IMR-90 (cell line): ENCODE data around the gene TSACC. TPM values are rescaled to one million over a fixed set of nuclear protein-coding genes. Genes with fewer than 3 reads are reported as not detected.

Experiments
- ATAC-seq: fragments of 200-7000 bp; cut with Tn5 transposase; 2 replicates; pipeline ENCODE4 v1.9.1; 2020; ENCODE audit warnings: low read depth, mild to moderate bottlenecking, moderate library complexity
- BruUV-seq: library from RNA; stranded (reverse); fragments of 400-500 nt; replicated peaks from 2 replicates; lab custom pipeline; 2021; lab: Mats Ljungman, UMichigan
- CTCF ChIA-PET: fragments of 300-600 bp; formaldehyde crosslinking; extraction: SDS; loops from one replicate; lab custom pipeline; 2021; ENCODE audit warnings: antibody characterized with exemption; lab: Yijun Ruan, JAX
- POLR2A ChIA-PET: fragments of 300-600 bp; sonication (Branson Sonifier 250); formaldehyde crosslinking; loops from one replicate; lab custom pipeline; 2022; ENCODE audit warnings: antibody characterized with exemption; ENCODE audit not compliant: unreplicated experiment; lab: Charles Lee
- DNase-seq: peaks from one replicate; pipeline ENCODE4 v3.0.0; 2013
- H2AFZ ChIP-seq: replicated peaks from 2 replicates; pipeline ENCODE3; 2013; ENCODE audit warnings: low read length, mild to moderate bottlenecking; ENCODE audit not compliant: poor library complexity
- H2AK5ac ChIP-seq: 2 replicates; pipeline ENCODE4 v1.6.1; 2013; ENCODE audit warnings: low read depth, low read length, inconsistent platforms
- H2AK9ac ChIP-seq: replicated peaks from 2 replicates; pipeline ENCODE3; 2013; ENCODE audit warnings: mild to moderate bottlenecking, low read depth, low read length, moderate library complexity; ENCODE audit not compliant: poor library complexity
- H2BK120ac ChIP-seq: 2 replicates; pipeline ENCODE4 v1.6.1; 2013; ENCODE audit warnings: low read depth, low read length, inconsistent platforms
- H2BK15ac ChIP-seq: 3 replicates; pipeline ENCODE4 v1.6.1; 2013; ENCODE audit warnings: low read depth, low read length, inconsistent platforms
- H2BK20ac ChIP-seq: 2 replicates; pipeline ENCODE4 v1.6.1; 2013; ENCODE audit warnings: low read depth, mild to moderate bottlenecking, inconsistent platforms, low read length, moderate library complexity
- H2BK5ac ChIP-seq: 2 replicates; pipeline ENCODE4 v1.6.1; 2013; ENCODE audit warnings: mild to moderate bottlenecking, low read depth, low read length, inconsistent platforms; ENCODE audit not compliant: poor library complexity, severe bottlenecking
- H3K14ac ChIP-seq: replicated peaks from 2 replicates; pipeline ENCODE4 v1.6.1; 2013; ENCODE audit warnings: low read depth, low read length, inconsistent platforms
- H3K18ac ChIP-seq: 2 replicates; pipeline ENCODE4 v1.6.1; 2013; ENCODE audit warnings: low read depth, low read length, control low read depth
- H3K23ac ChIP-seq: 2 replicates; pipeline ENCODE4 v1.6.1; 2013; ENCODE audit warnings: low read depth, low read length, inconsistent platforms
- H3K27ac ChIP-seq: 2 replicates; pipeline ENCODE4 v1.5.1; 2013; ENCODE audit warnings: mild to moderate bottlenecking, control low read depth, low read length; ENCODE audit not compliant: insufficient read depth
- H3K27me3 ChIP-seq: 2 replicates; pipeline ENCODE4 v1.6.1; 2013; ENCODE audit warnings: low read length; ENCODE audit not compliant: control insufficient read depth, insufficient read depth
- H3K36me3 ChIP-seq: 2 replicates; pipeline ENCODE4 v1.6.1; 2013; ENCODE audit warnings: low read length, mixed read lengths; ENCODE audit not compliant: control insufficient read depth, insufficient read depth
- H3K4ac ChIP-seq: 2 replicates; pipeline ENCODE4 v1.6.1; 2013; ENCODE audit warnings: low read depth, low read length, inconsistent platforms
- H3K4me1 ChIP-seq: 2 replicates; pipeline ENCODE4 v1.6.1; 2013; ENCODE audit warnings: low read length, mixed read lengths; ENCODE audit not compliant: control insufficient read depth, insufficient read depth
- H3K4me2 ChIP-seq: 2 replicates; pipeline ENCODE4 v1.6.1; 2013; ENCODE audit warnings: low read depth, mild to moderate bottlenecking, control low read depth, low read length, moderate library complexity
- H3K4me3 ChIP-seq: 2 replicates; pipeline ENCODE4 v1.5.1; 2013; ENCODE audit warnings: low read depth, mild to moderate bottlenecking, control low read depth, low read length, moderate library complexity; ENCODE audit not compliant: insufficient read depth
- H3K56ac ChIP-seq: 2 replicates; pipeline ENCODE4 v1.6.1; 2013; ENCODE audit warnings: low read length, inconsistent platforms; ENCODE audit not compliant: insufficient read depth; ENCODE audit errors: extremely low read depth
- H3K79me1 ChIP-seq, 2 experiments: 2 replicates each; pipeline ENCODE4 v1.6.1; 2013; ENCODE audit warnings: low read length in 2 of 2, inconsistent platforms in 1 of 2, low read depth in 1 of 2
- H3K9ac ChIP-seq: 2 replicates; pipeline ENCODE4 v1.6.1; 2013; ENCODE audit warnings: low read depth, low read length, control low read depth
- H3K9me1 ChIP-seq: 2 replicates; pipeline ENCODE4 v1.6.1; 2013; ENCODE audit warnings: low read length, inconsistent platforms; ENCODE audit not compliant: insufficient read depth
- H3K9me3 ChIP-seq: 2 replicates; pipeline ENCODE4 v1.6.1; 2013; ENCODE audit warnings: low read length; ENCODE audit not compliant: control insufficient read depth, insufficient read depth
- H4K20me1 ChIP-seq: 2 replicates; pipeline ENCODE4 v1.6.1; 2013; ENCODE audit warnings: low read length, inconsistent platforms; ENCODE audit not compliant: insufficient read depth
- H4K5ac ChIP-seq: 2 replicates; pipeline ENCODE4 v1.6.1; 2013; ENCODE audit warnings: mild to moderate bottlenecking, low read depth, low read length, control low read depth
- H4K8ac ChIP-seq, 2 experiments: 2 replicates each; pipeline ENCODE4 v1.6.1; 2013; ENCODE audit warnings: low read depth in 2 of 2, low read length in 2 of 2, control low read depth in 1 of 2, inconsistent platforms in 1 of 2
- H4K91ac ChIP-seq: 2 replicates; pipeline ENCODE4 v1.6.1; 2013; ENCODE audit warnings: low read depth, low read length, inconsistent platforms; ENCODE audit not compliant: insufficient read depth
- BHLHE40 ChIP-seq: fragments of 150-350 bp; IDR thresholded peaks from 2 replicates; pipeline ENCODE4 v1.6.1; 2016; ENCODE audit warnings: mild to moderate bottlenecking, low read depth, low read length
- CEBPB ChIP-seq: IDR thresholded peaks from 2 replicates; pipeline ENCODE4 v1.6.1; 2012; ENCODE audit warnings: low read depth, low read length, improper control_type of control experiment
- CHD1 ChIP-seq: IDR thresholded peaks from 2 replicates; pipeline ENCODE4 v1.6.1; 2012; ENCODE audit warnings: low read depth, low read length, improper control_type of control experiment
- ELK1 ChIP-seq: fragments of 150-350 bp; IDR thresholded peaks from 2 replicates; pipeline ENCODE4 v1.6.1; 2016; ENCODE audit warnings: low read depth, mild to moderate bottlenecking, low read length, moderate library complexity, borderline replicate concordance
- MAFK ChIP-seq: IDR thresholded peaks from 2 replicates; pipeline ENCODE4 v1.6.1; 2012; ENCODE audit warnings: low read depth, low read length, improper control_type of control experiment
- MXI1 ChIP-seq: IDR thresholded peaks from 2 replicates; pipeline ENCODE4 v1.6.1; 2012; ENCODE audit warnings: low read depth, mild to moderate bottlenecking, low read length, moderate library complexity, borderline replicate concordance
- RAD21 ChIP-seq: IDR thresholded peaks from 2 replicates; pipeline ENCODE4 v1.6.1; 2012; ENCODE audit warnings: low read length, improper control_type of control experiment
- SMC3 ChIP-seq: fragments of 150-350 bp; IDR thresholded peaks from 2 replicates; pipeline ENCODE4 v1.6.1; 2016; ENCODE audit warnings: low read depth, mild to moderate bottlenecking, antibody characterized with exemption, low read length, moderate library complexity
- WGBS, 2 experiments: methylation state at CpG; one replicate each; pipeline versions ENCODE4 v1.1.5 to v1.1.7; 2013; ENCODE audit warnings: missing lambda C conversion rate in 2 of 2; ENCODE audit not compliant: insufficient read length in 1 of 2; ENCODE audit errors: extremely low coverage in 2 of 2; 5-methylcytosine and 5-hydroxymethylcytosine counted together
- dilution Hi-C: fragments of 300-500 bp; cut with HindIII; formaldehyde crosslinking; loops from one replicate; pipeline ENCODE4 v1.14.3; 2018; ENCODE audit warnings: low sequenced_read_pairs; ENCODE audit not compliant: unreplicated experiment
- in situ Hi-C: fragments of 300-500 bp; cut with MboI; formaldehyde crosslinking; loops from 3 replicates; pipeline ENCODE4 v1.14.3; 2019; ENCODE audit warnings: low sequenced_read_pairs, inconsistent platforms, mixed read lengths
- intact Hi-C: fragments of 100-400 bp; cut with micrococcal nuclease; formaldehyde crosslinking; loops from 2 replicates; pipeline ENCODE4 v1.10.0; 2022
- polyA plus RNA-seq, 3 experiments: library from polyadenylated mRNA; depleted of rRNA; stranded (reverse); fragments of >200 nt; gene quantifications; 2 replicates each; pipeline ENCODE4 v1.2.3, GENCODE V29; 2012; ENCODE audit warnings: low replicate concordance in 1 of 3
- total RNA-seq: library from RNA; depleted of rRNA; stranded (reverse); fragments of >200 nt; gene quantifications from 2 replicates; pipeline ENCODE4 v1.2.3, GENCODE V29; 2012
- TF ChIP-seq, protein P1 (sequence below): conservative IDR thresholded peaks from 2 replicates; pipeline ENCODE4 v1.5.1; 2012; ENCODE audit warnings: mild to moderate bottlenecking, low read depth, low read length, improper control_type of control experiment

Gene TSACC
- total and polyA plus RNA-seq, 2 of the 4 experiments (the other 2 are of a cell fraction) = 0.75 TPM; not detected in 1

GRCh38 chr1:156316909-156317308 lies 21.4 kb upstream of the TSACC start:
- ChIA-PET CTCF (no interaction called here), POLR2A (no interaction called here)
- ATAC-seq (no peak), DNase-seq (no peak)
- intact Hi-C loops = loop anchor here (5.0 to 10.0 kb wide), 2 partner anchors 50 to 222 kb away; no protein-coding TSS in a partner anchor
- H3K56ac ChIP-seq = no peak overlapping the region
- peaks cover 1% of the 10 kb centered on the region; the same call in 1 of the 2 replicates for H3K4me1 ChIP-seq
- no peak overlapping the region for H4K8ac ChIP-seq
- H3K23ac ChIP-seq = no peak overlapping the region
- dilution Hi-C loops = no loop called here
- H3K4me2 ChIP-seq = no peak overlapping the region
- no peak overlapping the region for H3K9ac ChIP-seq
- H4K20me1 ChIP-seq = peaks cover 12% of the 10 kb centered on the region; the same call in 1 of the 2 replicates
- 80% methylated on average over 2 of the region's 7 CpGs; no CpG with 5 or more reads in 1 of the 2 experiments for WGBS, 2 experiments
- no TSS peak for BruUV-seq
- H2BK120ac ChIP-seq = no peak overlapping the region
- in situ Hi-C loops = loop anchor here (5.0 kb wide), 1 partner anchor 220 kb away; no protein-coding TSS in a partner anchor
- H3K9me1 ChIP-seq = 0 out of 2 replicates have a peak, but pooled peaks cover 2% of the 10 kb centered on the region
- TF ChIP-seq MXI1 (no peak), MAFK (no peak), CHD1 (no peak), CEBPB (peak; percentile 77), ELK1 (no peak), BHLHE40 (no peak), RAD21 (no peak), SMC3 (no peak)
- TF ChIP-seq, protein P1, sequence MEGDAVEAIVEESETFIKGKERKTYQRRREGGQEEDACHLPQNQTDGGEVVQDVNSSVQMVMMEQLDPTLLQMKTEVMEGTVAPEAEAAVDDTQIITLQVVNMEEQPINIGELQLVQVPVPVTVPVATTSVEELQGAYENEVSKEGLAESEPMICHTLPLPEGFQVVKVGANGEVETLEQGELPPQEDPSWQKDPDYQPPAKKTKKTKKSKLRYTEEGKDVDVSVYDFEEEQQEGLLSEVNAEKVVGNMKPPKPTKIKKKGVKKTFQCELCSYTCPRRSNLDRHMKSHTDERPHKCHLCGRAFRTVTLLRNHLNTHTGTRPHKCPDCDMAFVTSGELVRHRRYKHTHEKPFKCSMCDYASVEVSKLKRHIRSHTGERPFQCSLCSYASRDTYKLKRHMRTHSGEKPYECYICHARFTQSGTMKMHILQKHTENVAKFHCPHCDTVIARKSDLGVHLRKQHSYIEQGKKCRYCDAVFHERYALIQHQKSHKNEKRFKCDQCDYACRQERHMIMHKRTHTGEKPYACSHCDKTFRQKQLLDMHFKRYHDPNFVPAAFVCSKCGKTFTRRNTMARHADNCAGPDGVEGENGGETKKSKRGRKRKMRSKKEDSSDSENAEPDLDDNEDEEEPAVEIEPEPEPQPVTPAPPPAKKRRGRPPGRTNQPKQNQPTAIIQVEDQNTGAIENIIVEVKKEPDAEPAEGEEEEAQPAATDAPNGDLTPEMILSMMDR = no peak
- H2BK5ac ChIP-seq = no peak overlapping the region
- H3K27ac ChIP-seq = no peak overlapping the region
- no peak overlapping the region for H2AK5ac ChIP-seq
- no peak overlapping the region for H3K14ac ChIP-seq
- no peak overlapping the region for H3K4ac ChIP-seq
- H2AFZ ChIP-seq = no peak overlapping the region
- H3K27me3 ChIP-seq = no peaks in the 10 kb centered on the region
- H2BK20ac ChIP-seq = no peak overlapping the region
- H2AK9ac ChIP-seq = no peak overlapping the region
- H4K5ac ChIP-seq = no peak overlapping the region
- no peak overlapping the region for H2BK15ac ChIP-seq
- H3K18ac ChIP-seq = no peak overlapping the region
- H4K91ac ChIP-seq = no peak overlapping the region
- peaks cover 2 to 31% of the 10 kb centered on the region in 2 experiments for H3K79me1 ChIP-seq
- H3K4me3 ChIP-seq = no peak overlapping the region
- no peaks in the 10 kb centered on the region for H3K9me3 ChIP-seq
- H3K36me3 ChIP-seq = peaks cover 71% of the 10 kb centered on the region
